OCI-LY3 (cell line): ENCODE measurements around the gene CDC42EP1.

Source experiments
- H2AFZ ChIP-seq: fragments of 200-600, 300-600 bp; shearing (Covaris generic); 2 replicates; pipeline ENCODE4 v1.6.0; 2014; ENCODE audit warnings: antibody characterized with exemption, low read depth, low read length
- H3K27ac ChIP-seq: fragments of 200-600, 300-600 bp; sonication (generic); 2 replicates; pipeline ENCODE4 v1.5.1; 2014; ENCODE audit warnings: mild to moderate bottlenecking, low read length, moderate library complexity, mixed read lengths
- H3K27me3 ChIP-seq: fragments of 200-600, 300-600 bp; sonication (generic); 2 replicates; pipeline ENCODE4 v1.6.1; 2014; ENCODE audit warnings: low read depth, low read length, mixed read lengths
- H3K36me3 ChIP-seq: fragments of 200-600, 300-600 bp; sonication (generic); replicated peaks from 2 replicates; pipeline ENCODE3; 2014; ENCODE audit warnings: low read depth, low read length, mixed read lengths
- H3K4me1 ChIP-seq: fragments of 300-600, 200-600 bp; sonication (generic); 2 replicates; pipeline ENCODE4 v1.6.1; 2014; ENCODE audit warnings: low read length, mixed read lengths
- H3K4me2 ChIP-seq: fragments of 200-600, 300-600 bp; sonication (generic); 2 replicates; pipeline ENCODE4 v1.6.1; 2014; ENCODE audit warnings: low read length, mixed read lengths
- H3K4me3 ChIP-seq: fragments of 300-600, 200-600 bp; sonication (generic); 2 replicates; pipeline ENCODE4 v1.5.1; 2014; ENCODE audit warnings: antibody characterized with exemption, mild to moderate bottlenecking, low read length, moderate library complexity
- H3K79me2 ChIP-seq: fragments of 300-600, 200-600 bp; shearing (Covaris generic); 2 replicates; pipeline ENCODE4 v1.6.1; 2014; ENCODE audit warnings: mild to moderate bottlenecking, low read length, mixed read lengths
- H3K9ac ChIP-seq: fragments of 300-600, 200-600 bp; shearing (Covaris generic); 2 replicates; pipeline ENCODE4 v1.6.0; 2014; ENCODE audit warnings: mild to moderate bottlenecking, low read length, moderate library complexity
- H3K9me3 ChIP-seq: fragments of 200-600, 300-600 bp; shearing (Covaris generic); 2 replicates; pipeline ENCODE4 v1.6.1; 2014; ENCODE audit warnings: low read length, mixed read lengths; ENCODE audit not compliant: insufficient read depth
- H4K20me1 ChIP-seq: fragments of 200-600, 300-600 bp; sonication (generic); 2 replicates; pipeline ENCODE4 v1.6.1; 2016; ENCODE audit warnings: low read length, mixed read lengths; ENCODE audit not compliant: insufficient read depth
- EZH2phosphoT487 ChIP-seq: fragments of 200-600 bp; shearing (Covaris generic); IDR thresholded peaks from 2 replicates; pipeline ENCODE4 v1.6.1; 2018; ENCODE audit warnings: antibody characterized with exemption, mixed run types, low read depth
- TF ChIP-seq, protein P1 (sequence below): fragments of 200-600, 300-600 bp; sonication (generic); IDR thresholded peaks from 2 replicates; pipeline ENCODE4 v1.5.1; 2014; ENCODE audit warnings: antibody characterized with exemption, low read length, low read depth

CDC42EP1 gene

GRCh38 chr22:37568012-37568411 lies 7.7 kb downstream of the CDC42EP1 start:
- no peaks in the 10 kb centered on the region for H3K9me3 ChIP-seq
- peaks cover 17% of the 10 kb centered on the region for H3K27me3 ChIP-seq
- no peak overlapping the region for H2AFZ ChIP-seq
- H3K36me3 ChIP-seq: no peaks in the 10 kb centered on the region
- no peaks in the 10 kb centered on the region for H3K79me2 ChIP-seq
- no peak for TF ChIP-seq EZH2phosphoT487
- TF ChIP-seq, protein P1, sequence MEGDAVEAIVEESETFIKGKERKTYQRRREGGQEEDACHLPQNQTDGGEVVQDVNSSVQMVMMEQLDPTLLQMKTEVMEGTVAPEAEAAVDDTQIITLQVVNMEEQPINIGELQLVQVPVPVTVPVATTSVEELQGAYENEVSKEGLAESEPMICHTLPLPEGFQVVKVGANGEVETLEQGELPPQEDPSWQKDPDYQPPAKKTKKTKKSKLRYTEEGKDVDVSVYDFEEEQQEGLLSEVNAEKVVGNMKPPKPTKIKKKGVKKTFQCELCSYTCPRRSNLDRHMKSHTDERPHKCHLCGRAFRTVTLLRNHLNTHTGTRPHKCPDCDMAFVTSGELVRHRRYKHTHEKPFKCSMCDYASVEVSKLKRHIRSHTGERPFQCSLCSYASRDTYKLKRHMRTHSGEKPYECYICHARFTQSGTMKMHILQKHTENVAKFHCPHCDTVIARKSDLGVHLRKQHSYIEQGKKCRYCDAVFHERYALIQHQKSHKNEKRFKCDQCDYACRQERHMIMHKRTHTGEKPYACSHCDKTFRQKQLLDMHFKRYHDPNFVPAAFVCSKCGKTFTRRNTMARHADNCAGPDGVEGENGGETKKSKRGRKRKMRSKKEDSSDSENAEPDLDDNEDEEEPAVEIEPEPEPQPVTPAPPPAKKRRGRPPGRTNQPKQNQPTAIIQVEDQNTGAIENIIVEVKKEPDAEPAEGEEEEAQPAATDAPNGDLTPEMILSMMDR: no peak
- H3K27ac ChIP-seq: no peak overlapping the region
- no peak overlapping the region for H3K4me3 ChIP-seq
- H3K4me2 ChIP-seq: no peak overlapping the region
- H3K4me1 ChIP-seq: peaks cover 25% of the 10 kb centered on the region
- H4K20me1 ChIP-seq: no peaks in the 10 kb centered on the region
- H3K9ac ChIP-seq: no peak overlapping the region

- Histone ChIP-seq H3K4me2 (no peak overlapping the region), H3K27me3 (peaks cover 17% of the 10 kb centered on the region), H3K9me3 (no peaks in the 10 kb centered on the region), H4K20me1 (no peaks in the 10 kb centered on the region), H3K36me3 (no peaks in the 10 kb centered on the region), H3K4me1 (peaks cover 25% of the 10 kb centered on the region), H2AFZ (no peak overlapping the region), H3K27ac (no peak overlapping the region), H3K4me3 (no peak overlapping the region), H3K79me2 (no peaks in the 10 kb centered on the region), H3K9ac (no peak overlapping the region)
- TF ChIP-seq EZH2phosphoT487: no peak
- TF ChIP-seq, protein P1: no peak
These were observed 8.2 kb downstream of the CDC42EP1 start for GRCh38 chr22:37568448-37569008.

GRCh38 chr22:37569009-37569920 lies 9.0 kb downstream of the CDC42EP1 start:
- no peak overlapping the region for H3K4me3 ChIP-seq
- H3K79me2 ChIP-seq: no peaks in the 10 kb centered on the region
- H3K4me2 ChIP-seq: peak overlapping the region; percentile 26; the same call in 1 of the 2 replicates
- H4K20me1 ChIP-seq: no peaks in the 10 kb centered on the region
- peaks cover 11% of the 10 kb centered on the region for H3K27me3 ChIP-seq
- H3K27ac ChIP-seq: no peak overlapping the region
- peak overlapping the region; percentile 72; the same call in 1 of the 2 replicates for H2AFZ ChIP-seq
- no peaks in the 10 kb centered on the region for H3K9me3 ChIP-seq
- H3K4me1 ChIP-seq: peaks cover 25% of the 10 kb centered on the region
- no peak overlapping the region for H3K9ac ChIP-seq
- no peaks in the 10 kb centered on the region for H3K36me3 ChIP-seq
- TF ChIP-seq, protein P1: no peak

- Histone ChIP-seq H3K4me3 (no peak overlapping the region), H3K27me3 (peaks cover 9% of the 10 kb centered on the region), H3K36me3 (no peaks in the 10 kb centered on the region), H3K79me2 (no peaks in the 10 kb centered on the region), H2AFZ (peak overlapping the region; percentile 72; the same call in 1 of the 2 replicates), H4K20me1 (no peaks in the 10 kb centered on the region), H3K27ac (no peak overlapping the region), H3K9me3 (no peaks in the 10 kb centered on the region), H3K9ac (no peak overlapping the region), H3K4me2 (no peak overlapping the region; the same call in 1 of the 2 replicates), H3K4me1 (peaks cover 25% of the 10 kb centered on the region)
- TF ChIP-seq, protein P1: no peak
- TF ChIP-seq EZH2phosphoT487: no peak
These were observed 9.8 kb downstream of the CDC42EP1 start for GRCh38 chr22:37569921-37570660.
